B cell (primary cell): ENCODE data around the gene SEPTIN3.

Experiments used
- EZH2 ChIP-seq: IDR thresholded peaks from 2 replicates; pipeline ENCODE4 v1.6.1; 2012; ENCODE audit warnings: borderline replicate concordance, low read depth, mild to moderate bottlenecking, moderate library complexity, low read length; ENCODE audit not compliant: insufficient read depth, poor library complexity, severe bottlenecking
- TF ChIP-seq, protein P1 (sequence below): fragments of 200-600 bp; IDR thresholded peaks from one replicate; pipeline ENCODE4 v1.8.0; 2022; ENCODE audit warnings: antibody characterized with exemption, mild to moderate bottlenecking

- TF ChIP-seq, protein P1, sequence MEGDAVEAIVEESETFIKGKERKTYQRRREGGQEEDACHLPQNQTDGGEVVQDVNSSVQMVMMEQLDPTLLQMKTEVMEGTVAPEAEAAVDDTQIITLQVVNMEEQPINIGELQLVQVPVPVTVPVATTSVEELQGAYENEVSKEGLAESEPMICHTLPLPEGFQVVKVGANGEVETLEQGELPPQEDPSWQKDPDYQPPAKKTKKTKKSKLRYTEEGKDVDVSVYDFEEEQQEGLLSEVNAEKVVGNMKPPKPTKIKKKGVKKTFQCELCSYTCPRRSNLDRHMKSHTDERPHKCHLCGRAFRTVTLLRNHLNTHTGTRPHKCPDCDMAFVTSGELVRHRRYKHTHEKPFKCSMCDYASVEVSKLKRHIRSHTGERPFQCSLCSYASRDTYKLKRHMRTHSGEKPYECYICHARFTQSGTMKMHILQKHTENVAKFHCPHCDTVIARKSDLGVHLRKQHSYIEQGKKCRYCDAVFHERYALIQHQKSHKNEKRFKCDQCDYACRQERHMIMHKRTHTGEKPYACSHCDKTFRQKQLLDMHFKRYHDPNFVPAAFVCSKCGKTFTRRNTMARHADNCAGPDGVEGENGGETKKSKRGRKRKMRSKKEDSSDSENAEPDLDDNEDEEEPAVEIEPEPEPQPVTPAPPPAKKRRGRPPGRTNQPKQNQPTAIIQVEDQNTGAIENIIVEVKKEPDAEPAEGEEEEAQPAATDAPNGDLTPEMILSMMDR: no peak
- TF ChIP-seq EZH2: no peak
Measured at GRCh38 chr22:41970601-41971000, 1.4 kb downstream of the SEPTIN3 start.
